Measurements from ENCODE around the gene ALB. TPM values are rescaled to one million over a fixed set of nuclear protein-coding genes. Genes with fewer than 3 reads are reported as not detected.

The ALB gene
- total and polyA plus RNA-seq, 2 of the 8 experiments (the other 6 are each of a cell fraction or from before 2014, with no cell fraction given), result 0.12 TPM; not detected in 1

GRCh38 chr4:73396304-73396703 is 7.8 kb upstream of the ALB start:
- no peak overlapping the region for H4K8ac ChIP-seq (ENCODE audit: extremely low read depth, insufficient read depth, low read length)
- DNase-seq (ENCODE audit: low read depth in 1 of 2, low spot score in 2 of 2), result no peak
- no peak for TF ChIP-seq HDAC2 (IDR thresholded peaks at IDR 0.05; ENCODE audit: borderline replicate concordance in 1 of 2, low read depth in 2 of 2, low read length in 2 of 2)
- H3K27me3 ChIP-seq (replicated peaks in 1 of 4; ENCODE audit: control insufficient read depth in 3 of 4, extremely low read depth in 1 of 4, insufficient read depth in 3 of 4, low read length in 3 of 4), result no peaks in the 10 kb centered on the region
- no peak overlapping the region for H2BK20ac ChIP-seq (ENCODE audit: low read length)
- H3K79me2 ChIP-seq (ENCODE audit: control insufficient read depth in 1 of 2, insufficient read depth in 2 of 2, low read length in 2 of 2), result no peaks in the 10 kb centered on the region
- H3K9ac ChIP-seq (replicated peaks in 1 of 4; ENCODE audit: extremely low read depth in 1 of 4, low read depth in 3 of 4, low read length in 3 of 4), result no peak overlapping the region
- no peak overlapping the region for H4K5ac ChIP-seq (ENCODE audit: insufficient read length, low read depth, low read length)
- no peak overlapping the region for H3K4me2 ChIP-seq (ENCODE audit: insufficient read depth in 1 of 2, low read depth in 2 of 2, low read length in 2 of 2)
- H3K23me2 ChIP-seq (ENCODE audit: low read depth, low read length), result no peaks in the 10 kb centered on the region
- no peaks in the 10 kb centered on the region for H3K4me1 ChIP-seq (replicated peaks in 1 of 4; ENCODE audit: control insufficient read depth in 3 of 4, insufficient read depth in 4 of 4, low read length in 3 of 4)
- no peaks in the 10 kb centered on the region for H4K20me1 ChIP-seq (replicated peaks in 1 of 2; ENCODE audit: control insufficient read depth in 1 of 2, insufficient read depth in 2 of 2, low read length in 2 of 2)
- no peak overlapping the region for H2BK15ac ChIP-seq (ENCODE audit: low read length)
- no peak overlapping the region for H4K91ac ChIP-seq (replicated peaks; ENCODE audit: insufficient read length, low read length)
- no peaks in the 10 kb centered on the region for H3K79me1 ChIP-seq (ENCODE audit: low read depth, low read length)
- no peak overlapping the region for H3K23ac ChIP-seq (ENCODE audit: insufficient read length)
- POLR2A ChIA-PET (ENCODE audit: partially characterized antibody), result no interaction called here
- H3K27ac ChIP-seq (ENCODE audit: low read depth, low read length), result no peak overlapping the region
- H2BK5ac ChIP-seq (ENCODE audit: low read depth, low read length), result no peak overlapping the region
- H2AK5ac ChIP-seq (ENCODE audit: low read depth, low read length), result no peak overlapping the region
- H2AFZ ChIP-seq (ENCODE audit: low read length), result no peak overlapping the region
- H3K14ac ChIP-seq (ENCODE audit: insufficient read length), result no peak overlapping the region
- H3K18ac ChIP-seq (ENCODE audit: extremely low read depth, low read length), result no peak overlapping the region
- H2BK12ac ChIP-seq (ENCODE audit: low read depth, low read length), result no peak overlapping the region
- no peaks in the 10 kb centered on the region for H3K36me3 ChIP-seq (ENCODE audit: control insufficient read depth in 2 of 4, insufficient read depth in 4 of 4, low read length in 3 of 4)
- CTCF ChIA-PET (ENCODE audit: partially characterized antibody), result no interaction called here
- no peak overlapping the region for H3K56ac ChIP-seq (replicated peaks; ENCODE audit: insufficient read length, low read depth, low read length)
- H3K9me3 ChIP-seq (ENCODE audit: insufficient read depth in 2 of 2, low read depth in 1 of 2, low read length in 1 of 2), result no peaks in the 10 kb centered on the region
- H2BK120ac ChIP-seq (replicated peaks; ENCODE audit: low read depth, low read length), result no peak overlapping the region
- no peak for FAIRE-seq
- WGBS, 2 experiments (ENCODE audit: extremely low coverage in 1 of 2, insufficient coverage in 1 of 2, insufficient read length in 1 of 2, insufficient replicate concordance in 2 of 2, low coverage in 1 of 2, low lambda C conversion rate in 2 of 2, missing lambda C conversion rate in 1 of 2), result 94% methylated on average over 1 of the region's 1 CpG; no CpG with 5 or more reads in 1 of the 2 experiments
- H3K4me3 ChIP-seq (ENCODE audit: extremely low read depth in 1 of 4, insufficient read depth in 2 of 4, low read depth in 3 of 4, low read length in 4 of 4), result no peak overlapping the region
- no peak overlapping the region for H3K4ac ChIP-seq (replicated peaks; ENCODE audit: insufficient read length, low read depth, low read length)

All from H1 (cell line).